Naive B cell (primary cell): Measurements from ENCODE around the gene CSNK1G1. TPM values are rescaled to one million over a fixed set of nuclear protein-coding genes. Genes with fewer than 3 reads are reported as not detected.
"Not testable (repeated sequence)": the region's sequence is repeated elsewhere in the genome, so short reads cannot be mapped to it uniquely, and the experiment has no call there.

Experiments
- ATAC-seq, 2 donors: fragments of 150-1000 bp; cut with Tn5 transposase; 2 replicates each; pipeline ENCODE4 v1.10.0; 2021; ENCODE audit warnings: low read depth in 2 of 2, mild to moderate bottlenecking in 2 of 2, moderate library complexity in 2 of 2
- DNase-seq: peaks from one replicate; pipeline ENCODE4 v3.0.0; 2022
- H3K27ac Mint-ChIP-seq, 6 donors: one replicate each; pipeline ENCODE4 v1.8.0; 2020 to 2022; ENCODE audit warnings: mild to moderate bottlenecking in 6 of 6, mixed read lengths in 6 of 6, moderate library complexity in 5 of 6, inconsistent platforms in 2 of 6
- H3K27me3 Mint-ChIP-seq, 3 donors: one replicate each; pipeline ENCODE4 v1.8.0; 2021 to 2022; ENCODE audit warnings: mixed read lengths in 3 of 3, mild to moderate bottlenecking in 1 of 3
- H3K36me3 Mint-ChIP-seq, 2 donors: one replicate each; pipeline ENCODE4 v1.8.0; 2020 to 2022; ENCODE audit warnings: mixed read lengths in 2 of 2, inconsistent platforms in 1 of 2, mild to moderate bottlenecking in 1 of 2
- H3K4me1 Mint-ChIP-seq, 3 donors: one replicate each; pipeline ENCODE4 v1.8.0; 2020 to 2022; ENCODE audit warnings: mixed read lengths in 3 of 3, inconsistent platforms in 1 of 3, mild to moderate bottlenecking in 1 of 3, moderate library complexity in 1 of 3
- H3K4me3 Mint-ChIP-seq, 8 donors: one replicate each; pipeline ENCODE4 v1.8.0; 2020 to 2022; ENCODE audit warnings: mild to moderate bottlenecking in 8 of 8, mixed read lengths in 8 of 8, moderate library complexity in 8 of 8, inconsistent platforms in 2 of 8
- H3K9me3 Mint-ChIP-seq, 7 donors: one replicate each; pipeline ENCODE4 v1.8.0; 2020 to 2022; ENCODE audit warnings: mixed read lengths in 7 of 7, mild to moderate bottlenecking in 5 of 7, inconsistent platforms in 2 of 7, moderate library complexity in 1 of 7
- polyA plus RNA-seq, 6 donors: library from polyadenylated mRNA; unstranded; fragments of 300-500 nt; fragmentation: Illumina TruSeq; gene quantifications; one replicate each; pipeline ENCODE4 v1.2.3, GENCODE V29; 2021; ENCODE audit warnings: low read depth in 6 of 6

The CSNK1G1 gene
- polyA plus RNA-seq, 6 donors from 2014 or later: 1.2 to 26.0 (median 15.4) TPM

DNA sequence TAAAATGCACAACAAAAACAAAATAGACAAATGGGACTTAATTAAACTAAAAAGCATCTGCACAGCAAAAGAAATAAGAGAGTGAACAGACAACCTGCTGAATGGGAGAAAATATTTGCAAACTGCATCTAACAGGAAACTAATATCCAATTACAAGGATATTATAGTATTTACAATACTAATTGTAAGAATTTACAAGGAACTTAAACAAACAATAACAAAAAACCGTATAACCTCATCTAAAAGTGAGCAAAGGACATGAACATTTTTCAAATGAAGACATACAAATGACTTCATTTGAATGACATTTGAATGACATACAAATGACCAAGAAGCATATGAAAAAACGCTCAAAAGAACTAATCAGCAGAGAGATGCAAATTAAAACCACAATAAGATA is 66.4 kb downstream of the CSNK1G1 start:
- Mint-ChIP-seq H3K27ac (peak overlapping the region in 1 of 6 donors; percentile 14), H3K36me3 (peaks cover 0 to 8% of the 10 kb centered on the region in 2 donors)

DNA sequence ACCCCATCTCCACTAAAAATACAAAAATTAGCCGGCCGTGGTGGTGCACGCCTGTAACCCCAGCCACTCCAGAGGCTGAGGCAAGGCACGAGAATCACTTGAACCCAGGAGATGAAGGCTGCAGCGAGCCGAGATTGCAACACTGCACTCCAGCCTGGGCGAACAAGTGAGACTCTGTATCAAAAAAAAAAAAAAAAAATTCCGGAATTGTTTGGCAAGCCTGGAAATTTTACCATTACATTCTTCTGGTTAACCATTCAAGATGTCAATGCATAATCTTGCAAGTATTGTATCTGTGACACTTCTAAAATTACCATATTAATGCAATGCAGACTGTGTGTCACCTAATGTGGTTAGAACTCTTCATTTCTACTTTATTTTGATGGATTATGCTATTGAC is 67.0 kb downstream of the CSNK1G1 start:
- no peak for DNase-seq
- H3K27ac Mint-ChIP-seq: no peak overlapping the region
- no peak overlapping the region for H3K4me3 Mint-ChIP-seq
- H3K9me3 Mint-ChIP-seq: no peaks in the 10 kb centered on the region
- ATAC-seq: no peak
- H3K27me3 Mint-ChIP-seq: no peaks in the 10 kb centered on the region
- peaks cover 0 to 8% of the 10 kb centered on the region in 2 donors for H3K36me3 Mint-ChIP-seq
- H3K4me1 Mint-ChIP-seq: peaks cover 12 to 19% (median 17%) of the 10 kb centered on the region in 3 donors

More for the DNA sequence above, 66.4 kb downstream of the CSNK1G1 start:
- Mint-ChIP-seq H3K9me3 (no peaks in the 10 kb centered on the region), H3K4me3 (no peak overlapping the region), H3K4me1 (peaks cover 12 to 19% (median 17%) of the 10 kb centered on the region in 3 donors), H3K27me3 (no peaks in the 10 kb centered on the region)
- DNase-seq (no peak), ATAC-seq (no peak)

DNA sequence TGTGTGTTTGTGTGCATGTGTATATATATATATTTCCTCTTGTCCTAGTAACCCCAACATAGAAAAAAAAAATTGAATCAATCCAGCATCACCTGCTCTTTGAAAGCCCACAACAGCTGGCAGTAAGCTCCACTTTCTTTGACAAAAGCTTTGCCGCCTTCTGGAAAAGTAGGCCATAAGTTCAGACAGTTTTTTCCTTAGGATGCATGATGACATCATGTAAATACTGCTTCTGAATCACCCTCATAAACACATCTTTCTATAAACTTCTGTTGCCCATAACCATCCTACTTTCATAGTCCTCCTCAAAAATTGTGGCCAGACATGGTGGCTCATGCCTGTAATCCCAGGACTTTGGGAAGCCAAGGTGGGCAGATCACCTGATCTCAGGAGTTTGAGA is 67.4 kb downstream of the CSNK1G1 start:
- Mint-ChIP-seq H3K4me1 (peaks cover 12 to 19% (median 16%) of the 10 kb centered on the region in 3 donors), H3K27me3 (no peaks in the 10 kb centered on the region), H3K4me3 (no peak overlapping the region), H3K36me3 (peaks cover 0 to 8% of the 10 kb centered on the region in 2 donors), H3K9me3 (no peaks in the 10 kb centered on the region), H3K27ac (no peak overlapping the region)
- no peak for DNase-seq
- no peak for ATAC-seq

DNA sequence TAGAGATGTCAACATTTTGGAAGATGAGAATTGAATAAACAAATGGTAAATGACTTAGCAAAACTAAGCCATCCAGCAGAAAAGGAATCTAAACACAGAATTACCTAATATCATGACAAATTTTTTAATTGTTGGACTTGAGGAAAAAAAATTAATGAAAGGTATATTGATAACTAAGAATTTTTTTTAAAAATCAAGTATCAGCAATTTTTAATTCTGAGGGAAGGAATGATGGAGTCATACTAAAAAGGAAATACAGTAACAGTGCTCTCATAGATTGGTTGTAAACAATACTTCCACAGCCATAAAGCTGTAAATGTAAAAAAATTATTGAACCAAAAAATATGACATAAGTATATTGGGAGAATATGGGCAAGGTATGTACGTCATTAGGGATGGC is 68.0 kb downstream of the CSNK1G1 start:
- no peaks in the 10 kb centered on the region for H3K9me3 Mint-ChIP-seq
- H3K27ac Mint-ChIP-seq: no peak overlapping the region
- no peak for DNase-seq
- ATAC-seq: no peak
- no peaks in the 10 kb centered on the region for H3K27me3 Mint-ChIP-seq
- H3K4me1 Mint-ChIP-seq: peaks cover 6 to 12% (median 10%) of the 10 kb centered on the region in 3 donors
- no peak overlapping the region for H3K4me3 Mint-ChIP-seq
- H3K36me3 Mint-ChIP-seq: peaks cover 0 to 8% of the 10 kb centered on the region in 2 donors

DNA sequence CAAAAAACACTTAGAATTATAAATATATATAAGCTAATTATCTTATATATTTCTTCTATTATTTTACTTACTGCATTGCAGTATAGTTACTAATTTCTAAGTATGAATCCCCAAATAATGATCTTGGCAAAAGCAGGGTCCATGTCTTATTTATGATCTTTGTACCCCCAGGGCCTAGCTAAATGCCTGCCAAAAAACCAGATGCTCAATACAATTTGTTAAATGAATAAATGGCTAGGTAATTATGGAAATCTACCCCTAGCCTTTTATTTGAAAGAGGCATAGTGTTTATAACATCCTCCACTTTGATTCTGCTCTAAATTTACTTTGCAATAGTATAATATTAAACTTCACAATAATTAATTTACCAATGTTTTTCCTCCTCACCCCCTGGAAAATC is 69.5 kb downstream of the CSNK1G1 start:
- Mint-ChIP-seq H3K9me3 (no peaks in the 10 kb centered on the region), H3K36me3 (peaks cover 0 to 8% of the 10 kb centered on the region in 2 donors), H3K4me3 (no peak overlapping the region), H3K4me1 (peaks cover 3 to 12% (median 5%) of the 10 kb centered on the region in 3 donors), H3K27ac (peak overlapping the region in 1 of 6 donors; percentile 7), H3K27me3 (no peaks in the 10 kb centered on the region)
- no peak for DNase-seq
- ATAC-seq: no peak

DNA sequence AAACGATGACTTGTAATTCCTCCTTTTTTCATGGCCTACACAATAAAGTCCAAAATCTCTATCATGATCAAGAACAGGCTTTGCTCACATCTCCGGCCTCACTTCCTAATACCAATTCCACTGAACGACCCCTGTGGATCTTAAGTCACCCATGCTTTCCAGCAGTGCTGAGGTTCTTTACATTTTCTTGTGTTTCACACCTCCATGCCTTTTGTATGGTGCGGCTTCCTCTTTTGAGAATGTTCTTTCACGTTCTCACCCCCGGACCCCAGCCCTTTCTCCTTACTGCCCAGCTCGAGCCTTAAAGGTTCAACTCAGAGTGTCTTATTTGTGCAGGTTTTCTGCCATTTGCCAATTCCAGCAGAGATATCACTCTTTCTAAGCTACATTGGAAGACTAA is 70.1 kb downstream of the CSNK1G1 start:
- Mint-ChIP-seq H3K36me3 (peaks cover 0 to 8% of the 10 kb centered on the region in 2 donors), H3K27me3 (no peaks in the 10 kb centered on the region), H3K4me3 (no peak overlapping the region), H3K9me3 (no peaks in the 10 kb centered on the region), H3K4me1 (peaks cover 3 to 12% (median 5%) of the 10 kb centered on the region in 3 donors), H3K27ac (peak overlapping the region in 1 of 6 donors; percentile 57)
- DNase-seq: no peak
- no peak for ATAC-seq

DNA sequence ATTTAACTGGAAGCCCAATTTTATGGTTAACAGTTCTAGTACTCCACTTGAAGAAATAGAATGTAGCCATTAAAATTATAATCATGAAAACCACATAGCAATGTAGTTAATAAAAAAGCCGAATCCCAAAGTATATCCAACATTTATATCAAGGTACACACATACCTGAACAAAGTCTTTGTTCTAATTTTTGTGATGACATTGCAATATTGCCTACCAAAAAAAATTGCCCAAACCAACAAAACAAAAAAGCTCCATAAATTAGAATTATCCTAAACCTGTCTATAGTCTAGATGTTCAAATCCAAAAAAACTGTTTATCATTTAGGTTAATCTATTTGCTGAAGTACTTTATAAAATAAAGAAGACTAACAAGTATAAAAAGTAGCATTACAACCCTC is 70.8 kb downstream of the CSNK1G1 start:
- no peak for DNase-seq
- Mint-ChIP-seq H3K27ac (no peak overlapping the region), H3K36me3 (peaks cover 0 to 7% of the 10 kb centered on the region in 2 donors), H3K4me3 (no peak overlapping the region), H3K27me3 (no peaks in the 10 kb centered on the region), H3K9me3 (no peaks in the 10 kb centered on the region), H3K4me1 (peaks cover 3 to 12% (median 5%) of the 10 kb centered on the region in 3 donors)
- ATAC-seq: no peak

DNA sequence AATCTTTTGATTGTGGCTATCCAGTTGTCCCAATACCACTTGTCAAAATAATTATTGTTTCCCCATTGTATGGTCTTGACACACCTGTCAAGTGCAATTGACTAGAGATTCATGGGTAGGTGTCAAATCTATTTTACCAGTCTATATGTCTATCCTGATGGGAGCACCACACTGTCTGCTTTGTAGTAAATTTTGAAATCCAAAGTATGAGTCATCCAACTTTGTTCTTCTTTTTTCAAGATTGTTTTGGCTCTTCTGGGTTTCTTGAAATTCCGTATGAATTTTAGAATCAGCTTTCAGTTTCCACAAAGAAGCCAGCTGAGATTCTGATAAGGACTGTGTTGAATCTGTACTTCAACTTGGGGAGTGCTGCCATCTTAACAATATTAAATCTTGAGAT is 71.9 kb downstream of the CSNK1G1 start:
- Mint-ChIP-seq H3K27ac (no peak overlapping the region), H3K27me3 (no peaks in the 10 kb centered on the region), H3K9me3 (no peaks in the 10 kb centered on the region), H3K36me3 (no peaks in the 10 kb centered on the region), H3K4me1 (peaks cover 3 to 5% (median 5%) of the 10 kb centered on the region in 3 donors), H3K4me3 (no peak overlapping the region)
- no peak for ATAC-seq
- no peak for DNase-seq

DNA sequence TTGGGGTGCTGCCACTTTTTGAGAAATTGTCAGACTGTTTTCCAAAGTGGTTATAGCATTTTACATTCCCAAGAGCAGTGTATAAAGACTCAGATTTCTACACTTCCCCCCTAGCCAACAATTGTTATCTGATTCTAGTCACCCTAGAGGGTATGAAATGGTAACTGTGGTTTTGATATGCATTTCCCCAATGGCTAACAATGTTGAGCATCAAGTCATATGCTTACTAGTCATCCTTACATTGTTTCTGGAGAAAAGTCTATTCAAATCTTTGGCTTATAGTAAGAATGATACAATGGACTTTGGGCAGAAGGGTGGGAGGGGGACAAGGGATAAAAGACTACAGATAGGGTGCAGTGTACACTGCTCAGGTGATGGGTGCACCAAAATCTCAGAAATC is 73.3 kb downstream of the CSNK1G1 start:
- peaks cover 3 to 5% (median 5%) of the 10 kb centered on the region in 3 donors for H3K4me1 Mint-ChIP-seq
- ATAC-seq (no peak), DNase-seq (no peak)
- no peaks in the 10 kb centered on the region for H3K36me3 Mint-ChIP-seq
- H3K4me3 Mint-ChIP-seq: no peak overlapping the region
- no peaks in the 10 kb centered on the region for H3K27me3 Mint-ChIP-seq
- no peak overlapping the region for H3K27ac Mint-ChIP-seq
- H3K9me3 Mint-ChIP-seq: no peaks in the 10 kb centered on the region

DNA sequence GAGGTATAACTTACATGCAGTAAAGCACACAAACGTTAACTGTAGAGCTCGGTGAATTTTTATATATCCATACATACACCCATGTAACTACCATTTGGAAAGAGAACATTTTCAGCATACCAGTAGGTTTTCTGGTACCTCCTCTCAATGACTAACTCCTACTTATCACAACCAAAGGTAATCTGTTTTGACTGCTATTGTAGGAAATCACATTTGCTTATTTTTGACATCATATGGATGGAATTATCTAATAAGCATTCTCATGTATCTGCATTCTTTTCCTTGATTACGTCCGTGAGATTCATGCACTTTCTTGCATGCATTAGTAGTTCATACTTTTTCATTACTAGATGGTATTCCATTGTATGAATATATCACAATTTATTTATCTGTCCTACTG is 76.8 kb downstream of the CSNK1G1 start:
- ATAC-seq (no peak), DNase-seq (no peak)
- H3K27ac Mint-ChIP-seq: no peak overlapping the region
- H3K4me3 Mint-ChIP-seq: no peak overlapping the region
- H3K9me3 Mint-ChIP-seq: no peaks in the 10 kb centered on the region
- no peaks in the 10 kb centered on the region for H3K36me3 Mint-ChIP-seq
- H3K4me1 Mint-ChIP-seq: peaks cover 10 to 19% (median 11%) of the 10 kb centered on the region in 3 donors
- H3K27me3 Mint-ChIP-seq: no peaks in the 10 kb centered on the region

DNA sequence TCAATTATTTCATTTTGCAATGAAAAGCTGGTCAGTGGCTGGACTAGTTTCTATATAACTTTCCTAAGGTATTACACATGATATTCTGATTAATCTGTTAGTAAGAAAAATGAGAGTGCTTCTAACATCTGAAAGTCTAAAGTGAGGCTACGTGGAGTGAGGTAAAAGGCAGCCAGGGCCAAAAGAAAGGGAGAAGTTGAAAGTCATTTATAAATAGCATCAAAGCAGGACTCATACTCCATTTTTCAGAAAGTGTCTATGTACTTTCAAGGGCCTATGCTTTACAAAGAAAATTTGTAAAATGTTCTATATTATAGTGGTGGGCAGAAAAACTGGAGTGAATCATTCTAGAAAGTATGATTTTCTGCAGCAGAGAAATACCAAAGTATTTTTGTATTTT is 80.0 kb downstream of the CSNK1G1 start:
- Mint-ChIP-seq H3K4me1 (peaks cover 12 to 19% (median 15%) of the 10 kb centered on the region in 3 donors), H3K36me3 (peaks cover 0 to 5% of the 10 kb centered on the region in 2 donors), H3K27ac (peak overlapping the region in 3 of 6 donors; percentile 25 to 48 (median 43)), H3K4me3 (no peak overlapping the region), H3K9me3 (peaks cover 0 to 2% (median 0%) of the 10 kb centered on the region in 7 donors), H3K27me3 (no peaks in the 10 kb centered on the region)
- ATAC-seq: no peak
- no peak for DNase-seq

DNA sequence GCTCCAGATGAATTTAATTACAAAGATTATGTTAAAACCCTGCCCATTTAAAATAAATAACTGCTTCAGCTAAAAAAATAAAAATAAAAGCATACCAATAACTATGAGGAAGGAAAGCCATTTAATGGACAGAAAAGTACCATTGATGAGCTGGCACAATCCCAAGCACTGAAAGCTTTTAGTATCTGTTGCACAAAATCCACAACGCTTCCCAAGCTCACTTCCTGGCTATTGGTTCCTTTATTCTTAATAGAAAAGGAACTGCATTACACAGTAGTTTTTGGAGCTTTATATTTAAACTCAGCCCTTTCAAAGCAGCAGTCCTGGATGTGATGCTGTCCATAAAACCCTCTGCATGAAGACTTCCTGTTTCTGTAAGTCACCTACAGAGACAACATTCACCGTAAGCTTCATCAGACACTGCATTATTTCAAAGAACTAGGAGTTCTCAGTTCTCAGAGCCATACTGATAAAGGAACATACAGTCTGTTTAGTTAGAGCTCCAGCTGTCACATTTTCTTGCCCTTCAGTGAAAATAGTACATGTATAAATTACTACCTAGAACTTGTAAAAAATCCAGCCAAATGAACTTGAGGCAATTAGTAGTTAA is 81.5 kb downstream of the CSNK1G1 start:
- Mint-ChIP-seq H3K9me3 (peaks cover 0 to 5% (median 0%) of the 10 kb centered on the region in 7 donors), H3K4me3 (no peak overlapping the region), H3K27ac (peak overlapping the region in 4 of 6 donors; percentile 24 to 90 (median 78)), H3K36me3 (peaks cover 0 to 5% of the 10 kb centered on the region in 2 donors), H3K4me1 (peaks cover 15 to 21% (median 16%) of the 10 kb centered on the region in 3 donors), H3K27me3 (no peaks in the 10 kb centered on the region)
- ATAC-seq (peak; percentile 55 to 66), DNase-seq (no peak)

DNA sequence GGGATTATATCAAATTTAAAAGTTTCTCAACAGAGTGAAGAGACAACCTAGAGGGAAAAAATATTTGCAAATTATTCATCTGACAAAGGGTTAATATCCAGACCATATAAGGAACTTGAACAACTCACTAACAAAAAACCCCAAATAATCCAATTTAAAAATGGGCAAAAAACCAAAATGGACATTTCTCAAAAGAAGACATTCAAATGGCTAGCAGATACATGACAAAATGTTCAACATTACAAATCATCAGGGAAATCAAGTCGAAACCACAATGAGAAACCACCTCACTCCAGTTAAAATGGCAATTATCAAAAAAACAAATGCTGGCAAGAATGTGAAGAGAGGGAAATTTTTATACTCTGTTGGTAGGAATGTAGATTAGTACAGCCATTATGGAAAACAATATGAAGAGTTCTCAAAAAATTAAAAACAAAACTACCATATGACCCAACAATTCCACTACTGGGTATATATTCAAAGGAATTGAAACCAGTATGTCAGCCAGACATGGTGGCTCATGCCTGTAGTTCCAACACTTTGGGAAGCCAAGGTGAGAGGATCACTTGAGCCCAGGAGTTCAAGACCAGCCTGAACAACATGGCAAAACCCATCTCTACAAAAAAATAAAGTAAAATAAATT is 88.5 kb downstream of the CSNK1G1 start:
- peaks cover 18 to 36% (median 24%) of the 10 kb centered on the region in 3 donors for H3K4me1 Mint-ChIP-seq
- H3K27me3 Mint-ChIP-seq: no peaks in the 10 kb centered on the region
- no peak overlapping the region for H3K4me3 Mint-ChIP-seq
- DNase-seq (no peak), ATAC-seq (no peak)
- peaks cover 17 to 33% of the 10 kb centered on the region in 2 donors for H3K36me3 Mint-ChIP-seq
- H3K9me3 Mint-ChIP-seq: peaks cover 4 to 20% (median 12%) of the 10 kb centered on the region in 7 donors
- H3K27ac Mint-ChIP-seq: peak overlapping the region in 2 of 6 donors; percentile 6 to 23

DNA sequence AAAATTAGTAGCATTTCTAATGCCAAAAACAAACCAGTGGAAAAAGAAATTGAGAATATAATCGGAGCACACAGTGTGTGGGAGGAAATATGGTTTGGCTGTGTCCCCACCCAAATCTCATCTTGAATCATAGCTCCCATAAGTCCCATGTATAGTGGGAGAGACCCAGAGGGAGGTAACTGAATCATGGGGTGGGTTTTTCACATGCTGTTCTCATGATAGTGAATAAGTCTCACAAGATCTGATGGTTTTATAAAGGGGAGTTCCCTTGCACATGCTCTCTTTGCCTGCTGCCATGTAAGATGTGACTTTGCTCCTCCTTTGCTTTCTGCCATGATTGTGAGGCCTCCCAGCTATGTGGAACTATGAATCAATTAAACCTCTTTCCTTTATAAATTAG is 90.8 kb downstream of the CSNK1G1 start:
- DNase-seq, ATAC-seq, H3K27me3 Mint-ChIP-seq, H3K4me3 Mint-ChIP-seq: not testable (repeated sequence)
- H3K36me3 Mint-ChIP-seq: peaks cover 17 to 28% of the 10 kb centered on the region in 2 donors
- H3K27ac Mint-ChIP-seq: peak overlapping the region in 1 of 6 donors; percentile 7
- peaks cover 23 to 49% (median 24%) of the 10 kb centered on the region in 3 donors for H3K4me1 Mint-ChIP-seq
- peaks cover 4 to 20% (median 12%) of the 10 kb centered on the region in 7 donors for H3K9me3 Mint-ChIP-seq
